Measurements from ENCODE around the gene EFNA5.

- TF ChIP-seq POLR2AphosphoS5 (IDR thresholded peaks at IDR 0.05) (no peak), POLR2A (IDR thresholded peaks at IDR 0.05) (no peak)
- TF ChIP-seq, protein P1, sequence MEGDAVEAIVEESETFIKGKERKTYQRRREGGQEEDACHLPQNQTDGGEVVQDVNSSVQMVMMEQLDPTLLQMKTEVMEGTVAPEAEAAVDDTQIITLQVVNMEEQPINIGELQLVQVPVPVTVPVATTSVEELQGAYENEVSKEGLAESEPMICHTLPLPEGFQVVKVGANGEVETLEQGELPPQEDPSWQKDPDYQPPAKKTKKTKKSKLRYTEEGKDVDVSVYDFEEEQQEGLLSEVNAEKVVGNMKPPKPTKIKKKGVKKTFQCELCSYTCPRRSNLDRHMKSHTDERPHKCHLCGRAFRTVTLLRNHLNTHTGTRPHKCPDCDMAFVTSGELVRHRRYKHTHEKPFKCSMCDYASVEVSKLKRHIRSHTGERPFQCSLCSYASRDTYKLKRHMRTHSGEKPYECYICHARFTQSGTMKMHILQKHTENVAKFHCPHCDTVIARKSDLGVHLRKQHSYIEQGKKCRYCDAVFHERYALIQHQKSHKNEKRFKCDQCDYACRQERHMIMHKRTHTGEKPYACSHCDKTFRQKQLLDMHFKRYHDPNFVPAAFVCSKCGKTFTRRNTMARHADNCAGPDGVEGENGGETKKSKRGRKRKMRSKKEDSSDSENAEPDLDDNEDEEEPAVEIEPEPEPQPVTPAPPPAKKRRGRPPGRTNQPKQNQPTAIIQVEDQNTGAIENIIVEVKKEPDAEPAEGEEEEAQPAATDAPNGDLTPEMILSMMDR (IDR thresholded peaks at IDR 0.05): no peak
Measured at GRCh38 chr5:107665036-107665570, 5.6 kb downstream of the EFNA5 start.

All from prostate gland (tissue), 2 donors.